ENCODE results near the gene S100A8.
"Not testable (repeated sequence)": the region's sequence is repeated elsewhere in the genome, so short reads cannot be mapped to it uniquely, and the experiment has no call there.

S100A8 gene

DNA sequence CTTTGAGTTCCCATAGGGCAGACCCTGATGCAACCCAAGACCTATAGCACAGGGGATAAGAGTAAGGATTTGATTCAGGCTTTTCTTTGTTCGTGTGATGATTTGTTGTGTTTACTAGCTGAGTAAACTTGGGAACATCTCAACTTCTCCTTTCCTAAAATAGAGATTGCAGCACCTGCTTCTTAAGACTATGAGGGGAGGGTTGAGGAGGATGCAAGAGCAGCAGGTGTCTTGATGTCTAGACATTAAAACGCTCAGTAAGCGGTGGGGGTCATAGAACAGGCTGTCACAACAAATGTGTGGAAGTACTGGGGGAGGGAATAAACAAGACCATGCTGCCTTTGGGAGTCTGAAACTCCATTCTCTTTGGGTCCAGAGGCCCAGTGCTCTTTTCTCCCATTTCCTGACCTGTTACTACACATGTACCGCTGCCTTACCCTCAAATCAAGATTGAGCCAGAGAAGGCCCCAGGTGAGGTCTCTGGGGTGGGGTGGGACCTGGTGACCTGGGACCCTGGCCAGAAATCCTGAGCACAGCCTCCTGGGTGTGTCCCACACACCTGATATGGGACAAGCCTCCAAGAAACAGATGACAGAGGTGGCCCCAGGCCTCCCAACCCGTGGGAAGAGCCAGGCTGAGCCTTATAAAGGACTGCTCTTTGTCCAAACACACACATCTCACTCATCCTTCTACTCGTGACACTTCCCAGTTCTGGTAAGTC, 25.1 kb upstream of the S100A8 start, which contains the start of gene S100A7A:
Gene S100A7A (plus strand): TSS at position 671 of the 721 bp plus-strand sequence. CDS start 1,563 bp downstream, outside the sequence.
- H3K4me3 ChIP-seq (ENCODE audit: low read depth, low read length), result no peak within 1 kb of the TSS
- no peak for TF ChIP-seq CTCF (IDR thresholded peaks at IDR 0.05; ENCODE audit: borderline replicate concordance, insufficient read depth, low read depth, low read length)

GRCh38 chr1:153413961-153414360, 23.1 kb upstream of the S100A8 start:
- H3K4me3 ChIP-seq (ENCODE audit: low read depth, low read length), result not testable (repeated sequence)

DNA sequence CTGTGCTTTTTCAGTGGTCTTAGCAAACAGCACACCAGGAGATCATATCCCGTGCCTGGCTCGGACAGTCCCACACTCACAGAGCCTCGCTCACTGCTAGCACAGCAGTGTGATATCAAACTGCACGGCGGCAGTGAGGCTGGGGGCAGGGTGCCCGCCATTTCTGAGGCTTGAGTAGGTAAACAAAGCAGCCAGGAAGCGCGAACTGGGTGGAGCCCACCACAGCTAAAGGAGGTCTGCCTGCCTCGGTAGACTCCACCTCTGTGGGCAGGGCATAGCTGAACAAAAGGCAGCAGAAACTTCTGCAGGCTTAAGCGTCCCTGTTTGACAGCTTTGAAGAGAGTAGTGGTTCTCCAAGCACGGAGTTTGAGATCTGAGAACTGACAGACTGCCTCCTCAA, 16.4 kb upstream of the S100A8 start:
- not testable (repeated sequence) for H3K4me3 ChIP-seq (ENCODE audit: low read depth, low read length)

DNA sequence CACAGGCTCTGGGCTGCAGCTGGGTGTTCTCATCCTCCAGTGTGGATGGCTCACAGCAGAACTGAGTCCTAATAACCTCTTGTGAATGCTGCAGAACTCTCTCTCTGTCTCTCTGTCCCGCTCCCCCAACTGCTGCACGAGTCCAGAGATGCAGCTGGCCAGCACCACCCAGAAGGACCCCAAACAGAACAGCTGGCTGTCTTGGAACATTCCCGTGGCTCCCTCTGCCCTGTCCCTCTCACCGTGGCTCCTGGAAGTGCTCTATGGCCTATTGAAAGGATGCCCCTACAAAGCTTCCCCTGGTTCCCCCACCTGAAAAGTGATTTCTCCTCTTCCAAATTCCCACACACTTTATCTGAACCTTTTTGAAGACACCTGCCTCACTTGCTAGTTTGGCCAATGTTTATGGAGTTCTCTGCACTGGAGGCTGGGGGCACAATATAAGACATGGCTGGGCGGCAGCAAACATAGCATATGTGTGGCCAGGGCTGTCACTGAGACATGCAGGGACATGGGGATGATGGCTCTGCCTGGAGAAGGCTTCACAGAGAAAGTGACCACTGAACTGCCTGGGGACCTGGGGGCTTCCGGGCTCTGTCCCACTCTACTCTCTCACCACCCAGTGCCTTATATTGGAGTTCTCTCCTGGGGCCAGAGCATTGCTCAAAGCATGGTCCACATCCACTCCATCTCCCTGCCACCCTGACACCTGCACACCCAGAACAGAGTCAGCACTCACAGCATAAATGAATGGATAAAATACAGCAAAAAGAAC, 15.1 kb upstream of the S100A8 start:
- H3K4me3 ChIP-seq (ENCODE audit: low read depth, low read length), result not testable (repeated sequence)

GRCh38 chr1:153404768-153405167, 13.9 kb upstream of the S100A8 start:
- peak; percentile 59 for TF ChIP-seq CTCF (IDR thresholded peaks at IDR 0.05; ENCODE audit: borderline replicate concordance, insufficient read depth, low read depth, low read length)
- H3K4me3 ChIP-seq (ENCODE audit: low read depth, low read length), result no peak overlapping the region

GRCh38 chr1:153404086-153404635, 13.3 kb upstream of the S100A8 start:
- no peak overlapping the region for H3K4me3 ChIP-seq (ENCODE audit: low read depth, low read length)
- no peak for TF ChIP-seq CTCF (IDR thresholded peaks at IDR 0.05; ENCODE audit: borderline replicate concordance, insufficient read depth, low read depth, low read length)

- no peak overlapping the region for H3K4me3 ChIP-seq (ENCODE audit: low read depth, low read length)
- no peak for TF ChIP-seq CTCF (IDR thresholded peaks at IDR 0.05; ENCODE audit: borderline replicate concordance, insufficient read depth, low read depth, low read length)
Measured at GRCh38 chr1:153403421-153404085, 12.7 kb upstream of the S100A8 start.

GRCh38 chr1:153402226-153402625, 11.4 kb upstream of the S100A8 start:
- no peak overlapping the region for H3K4me3 ChIP-seq (ENCODE audit: low read depth, low read length)
- no peak for TF ChIP-seq CTCF (IDR thresholded peaks at IDR 0.05; ENCODE audit: borderline replicate concordance, insufficient read depth, low read depth, low read length)

Data from GM12875 (cell line).